ENCODE data around the gene ERP29. TPM values are rescaled to one million over a fixed set of nuclear protein-coding genes. Genes with fewer than 3 reads are reported as not detected.

The ERP29 gene
- total and polyA plus RNA-seq, 2 of the 13 experiments (the other 11 are each of a cell fraction or from before 2014, with no cell fraction given), result 111 to 147 TPM

DNA sequence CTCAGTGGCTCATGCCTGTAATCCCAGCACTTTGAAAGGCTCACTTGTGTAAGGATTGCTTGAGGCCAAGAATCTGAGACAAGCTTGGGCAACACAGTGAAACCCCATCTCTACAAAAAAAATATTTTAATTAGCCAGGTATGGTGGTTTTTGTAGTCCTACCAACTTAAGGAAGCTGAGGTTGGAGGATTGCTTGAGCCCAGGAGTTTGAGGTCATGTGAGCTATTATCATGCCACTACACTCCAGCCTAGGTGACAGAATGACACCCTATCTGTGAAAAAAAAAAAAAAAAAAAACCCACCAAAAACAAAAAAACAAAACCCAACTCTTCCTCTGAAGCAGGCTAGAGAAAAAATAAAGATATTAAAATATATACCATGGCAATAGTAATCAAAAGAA lies 41.4 kb upstream of the ERP29 start:
- in situ Hi-C loops (cut with HindIII; ENCODE audit: extremely low pct_ligation_motif_present, low pct_unique_long_range_greater_than_20kb), result no loop called here
- TF ChIP-seq, protein P1, sequence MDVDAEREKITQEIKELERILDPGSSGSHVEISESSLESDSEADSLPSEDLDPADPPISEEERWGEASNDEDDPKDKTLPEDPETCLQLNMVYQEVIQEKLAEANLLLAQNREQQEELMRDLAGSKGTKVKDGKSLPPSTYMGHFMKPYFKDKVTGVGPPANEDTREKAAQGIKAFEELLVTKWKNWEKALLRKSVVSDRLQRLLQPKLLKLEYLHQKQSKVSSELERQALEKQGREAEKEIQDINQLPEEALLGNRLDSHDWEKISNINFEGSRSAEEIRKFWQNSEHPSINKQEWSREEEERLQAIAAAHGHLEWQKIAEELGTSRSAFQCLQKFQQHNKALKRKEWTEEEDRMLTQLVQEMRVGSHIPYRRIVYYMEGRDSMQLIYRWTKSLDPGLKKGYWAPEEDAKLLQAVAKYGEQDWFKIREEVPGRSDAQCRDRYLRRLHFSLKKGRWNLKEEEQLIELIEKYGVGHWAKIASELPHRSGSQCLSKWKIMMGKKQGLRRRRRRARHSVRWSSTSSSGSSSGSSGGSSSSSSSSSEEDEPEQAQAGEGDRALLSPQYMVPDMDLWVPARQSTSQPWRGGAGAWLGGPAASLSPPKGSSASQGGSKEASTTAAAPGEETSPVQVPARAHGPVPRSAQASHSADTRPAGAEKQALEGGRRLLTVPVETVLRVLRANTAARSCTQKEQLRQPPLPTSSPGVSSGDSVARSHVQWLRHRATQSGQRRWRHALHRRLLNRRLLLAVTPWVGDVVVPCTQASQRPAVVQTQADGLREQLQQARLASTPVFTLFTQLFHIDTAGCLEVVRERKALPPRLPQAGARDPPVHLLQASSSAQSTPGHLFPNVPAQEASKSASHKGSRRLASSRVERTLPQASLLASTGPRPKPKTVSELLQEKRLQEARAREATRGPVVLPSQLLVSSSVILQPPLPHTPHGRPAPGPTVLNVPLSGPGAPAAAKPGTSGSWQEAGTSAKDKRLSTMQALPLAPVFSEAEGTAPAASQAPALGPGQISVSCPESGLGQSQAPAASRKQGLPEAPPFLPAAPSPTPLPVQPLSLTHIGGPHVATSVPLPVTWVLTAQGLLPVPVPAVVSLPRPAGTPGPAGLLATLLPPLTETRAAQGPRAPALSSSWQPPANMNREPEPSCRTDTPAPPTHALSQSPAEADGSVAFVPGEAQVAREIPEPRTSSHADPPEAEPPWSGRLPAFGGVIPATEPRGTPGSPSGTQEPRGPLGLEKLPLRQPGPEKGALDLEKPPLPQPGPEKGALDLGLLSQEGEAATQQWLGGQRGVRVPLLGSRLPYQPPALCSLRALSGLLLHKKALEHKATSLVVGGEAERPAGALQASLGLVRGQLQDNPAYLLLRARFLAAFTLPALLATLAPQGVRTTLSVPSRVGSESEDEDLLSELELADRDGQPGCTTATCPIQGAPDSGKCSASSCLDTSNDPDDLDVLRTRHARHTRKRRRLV (CRISPR knock-in tag; IDR thresholded peaks at IDR 0.05), result no peak
- TF ChIP-seq MTA1 (CRISPR knock-in tag; IDR thresholded peaks at IDR 0.05; ENCODE audit: borderline replicate concordance), result no peak
- TF ChIP-seq TAF1 (CRISPR knock-in tag; IDR thresholded peaks at IDR 0.05), result no peak
- no peak for TF ChIP-seq ZBTB7A (CRISPR knock-in tag; IDR thresholded peaks at IDR 0.05)
- TF ChIP-seq GTF2F1 (IDR thresholded peaks at IDR 0.05; ENCODE audit: low read length), result no peak
- TF ChIP-seq GATAD2A (CRISPR knock-in tag; IDR thresholded peaks at IDR 0.05), result no peak
- no peak for TF ChIP-seq ZNF749 (CRISPR knock-in tag; IDR thresholded peaks at IDR 0.05; ENCODE audit: borderline replicate concordance)
- CTCF ChIA-PET (ENCODE audit: low intra/inter-chr PET ratio, low total read pairs), result no interaction called here

More for the DNA sequence above, 41.4 kb upstream of the ERP29 start:
- Histone ChIP-seq H4K20me1 (ENCODE audit: insufficient read depth, low read length) (no peaks in the 10 kb centered on the region), H3K36me3 (replicated peaks in 1 of 2; ENCODE audit: control insufficient read depth in 1 of 2, insufficient read depth in 2 of 2, low read length in 2 of 2) (no peaks in the 10 kb centered on the region), H3K9ac (ENCODE audit: insufficient read depth, low read depth, low read length) (no peak overlapping the region), H2AFZ (ENCODE audit: low read length) (no peak overlapping the region), H3K4me1 (ENCODE audit: insufficient read depth, low read length) (peaks cover 10% of the 10 kb centered on the region), H3K9me3 (ENCODE audit: low read length) (peaks cover 13% of the 10 kb centered on the region; the same call in 1 of the 2 replicates), H3K27ac (ENCODE audit: extremely low read length, insufficient read depth, low read length) (no peak overlapping the region), H3K79me2 (ENCODE audit: insufficient read depth, low read length) (no peaks in the 10 kb centered on the region), H3K27me3 (ENCODE audit: control insufficient read depth in 1 of 2, insufficient read depth in 2 of 2, low read length in 2 of 2) (no peaks in the 10 kb centered on the region; a peak in 1 of 5 replicates), H3K4me2 (ENCODE audit: low read depth, low read length) (no peak overlapping the region), H3K4me3 (replicated peaks in 1 of 3; ENCODE audit: insufficient read depth in 1 of 3, low read depth in 2 of 3, low read length in 3 of 3) (no peak overlapping the region)
- no TSS peak for BruUV-seq (replicated peaks)
- no peak for DNase-seq (ENCODE audit: low spot score)
- no peak for FAIRE-seq
- intact Hi-C loops (cut with micrococcal nuclease; ENCODE audit: unreplicated experiment), result no loop called here
- POLR2A ChIA-PET, result no interaction called here
- ATAC-seq, result no peak
